Vein endothelial cell (primary cell): ENCODE results near the gene KLRF2. TPM values are rescaled to one million over a fixed set of nuclear protein-coding genes. Genes with fewer than 3 reads are reported as not detected.

Experiments used
- total RNA-seq: library from RNA; depleted of rRNA; stranded (reverse); fragments of >200 nt; gene quantifications from 2 replicates; pipeline ENCODE4 v1.2.3, GENCODE V29; 2012

The KLRF2 gene
- total RNA-seq: not detected in 2 replicates

GRCh38 chr12:9881246-9881645 lies at the start of gene KLRF2:
TSS of gene KLRF2 (plus strand) at chr12:9881489. CDS start at chr12:9881596, 107 bp downstream.

GRCh38 chr12:9869307-9870161 lies 11.8 kb upstream of the KLRF2 start, which contains the start of gene CLEC2B:
TSS of gene CLEC2B (minus strand) at chr12:9869354.

GRCh38 chr12:9932270-9932669 lies 51.0 kb downstream of the KLRF2 start, which contains the start of gene CLEC2A:
TSS of gene CLEC2A (minus strand) at chr12:9932370. CDS start at chr12:9932329, 41 bp downstream.

Other genes with a start within 250 kb of the KLRF2 start
- gene CLEC2D, start 211.8 kb upstream of the KLRF2 start, total RNA-seq: 0.98 and 2.0 TPM in 2 replicates
- not detected in 2 replicates for gene CLECL1, start 148.4 kb upstream of the KLRF2 start, total RNA-seq
- 1.3 and 1.8 TPM in 2 replicates for gene CD69, start 120.6 kb upstream of the KLRF2 start, total RNA-seq
- 0.33 TPM in 1 of 2 replicates, not detected in the other for gene KLRF1, start 54.0 kb upstream of the KLRF2 start, total RNA-seq
- 10.5 and 20.3 TPM in 2 replicates for gene CLEC2B, start 12.1 kb upstream of the KLRF2 start, total RNA-seq
- gene CLEC2A, start 50.9 kb downstream of the KLRF2 start, total RNA-seq: not detected in 2 replicates
- gene CLEC12A, start 89.9 kb downstream of the KLRF2 start, total RNA-seq: not detected in 2 replicates
- not detected in 2 replicates for gene CLEC1B, start 117.6 kb downstream of the KLRF2 start, total RNA-seq
- under 0.01 and 0.19 TPM in 2 replicates for gene CLEC12B, start 129.1 kb downstream of the KLRF2 start, total RNA-seq
- gene CLEC9A, start 149.2 kb downstream of the KLRF2 start, total RNA-seq: not detected in 2 replicates
- 13.4 and 38.3 TPM in 2 replicates for gene CLEC1A, start 217.5 kb downstream of the KLRF2 start, total RNA-seq
- not detected in 2 replicates for gene CLEC7A, start 248.7 kb downstream of the KLRF2 start, total RNA-seq